DND-41 (cell line): ENCODE data around the gene GPATCH8.
A peak's percentile ranks its signal among the peaks of the same experiment; 100 is the strongest.

Source experiments
- ATAC-seq: fragments of 200-7000 bp; cut with Tn5 transposase; 3 replicates; pipeline ENCODE4 v1.9.1; 2021; ENCODE audit warnings: low read depth; ENCODE audit not compliant: insufficient read depth
- DNase-seq: peaks from one replicate; pipeline ENCODE4 v3.0.0-alpha.2; 2020
- H2AFZ ChIP-seq: 2 replicates; pipeline ENCODE4 v1.6.0; 2012; ENCODE audit warnings: low read depth, low read length
- H3K27ac ChIP-seq: 2 replicates; pipeline ENCODE4 v1.5.1; 2012; ENCODE audit warnings: low read length, inconsistent platforms
- H3K27me3 ChIP-seq: fragments of 200-600 bp; sonication (generic); 2 replicates; pipeline ENCODE4 v1.6.0; 2012; ENCODE audit warnings: low read length, mild to moderate bottlenecking, inconsistent platforms; ENCODE audit not compliant: insufficient read depth, poor library complexity
- H3K36me3 ChIP-seq: 2 replicates; pipeline ENCODE4 v1.5.1; 2012; ENCODE audit warnings: low read length, inconsistent platforms; ENCODE audit not compliant: insufficient read depth
- H3K4me1 ChIP-seq: 2 replicates; pipeline ENCODE4 v1.5.1; 2012; ENCODE audit warnings: mild to moderate bottlenecking, low read length; ENCODE audit not compliant: insufficient read depth
- H3K4me2 ChIP-seq: 2 replicates; pipeline ENCODE4 v1.6.0; 2012; ENCODE audit warnings: mild to moderate bottlenecking, moderate library complexity, low read length, inconsistent platforms; ENCODE audit not compliant: insufficient read depth
- H3K4me3 ChIP-seq, 2 experiments: fragments of 200-600 bp in 1 of 2; shearing (Covaris generic) in 1 of 2; 2 replicates each; pipeline ENCODE4 v1.5.1; 2012 to 2016; ENCODE audit warnings: inconsistent platforms in 2 of 2, low read length in 2 of 2, mild to moderate bottlenecking in 2 of 2, low read depth in 1 of 2, moderate library complexity in 1 of 2
- H3K79me2 ChIP-seq: 2 replicates; pipeline ENCODE4 v1.6.0; 2012; ENCODE audit warnings: low read length, inconsistent platforms; ENCODE audit not compliant: insufficient read depth
- H3K9ac ChIP-seq: 2 replicates; pipeline ENCODE4 v1.6.0; 2012; ENCODE audit warnings: low read depth, mild to moderate bottlenecking, inconsistent platforms, low read length, moderate library complexity
- H3K9me3 ChIP-seq: 2 replicates; pipeline ENCODE4 v1.5.1; 2012; ENCODE audit warnings: low read length, moderate library complexity, mild to moderate bottlenecking, inconsistent platforms; ENCODE audit not compliant: insufficient read depth, severe bottlenecking
- H4K20me1 ChIP-seq: 2 replicates; pipeline ENCODE4 v1.6.0; 2012; ENCODE audit warnings: low read length; ENCODE audit not compliant: insufficient read depth
- CTCF ChIP-seq: IDR thresholded peaks from 2 replicates; pipeline ENCODE4 v1.5.1; 2012; ENCODE audit warnings: borderline replicate concordance, low read length, moderate library complexity, mild to moderate bottlenecking; ENCODE audit not compliant: poor library complexity, severe bottlenecking; ENCODE audit errors: extremely low read depth
- EZH2 ChIP-seq: IDR thresholded peaks from 3 replicates; pipeline ENCODE4 v1.6.1; 2012; ENCODE audit warnings: borderline replicate concordance, low read depth, mild to moderate bottlenecking, moderate library complexity, low read length, inconsistent platforms; ENCODE audit not compliant: severe bottlenecking

The GPATCH8 gene

GRCh38 chr17:44414394-44415155 lies 88.6 kb downstream of the GPATCH8 start:
- Histone ChIP-seq H3K27ac (no peak overlapping the region), H4K20me1 (no peaks in the 10 kb centered on the region), H3K36me3 (peaks cover 40% of the 10 kb centered on the region), H3K4me2 (no peak overlapping the region), H3K9me3 (no peaks in the 10 kb centered on the region), H3K27me3 (no peaks in the 10 kb centered on the region), H3K79me2 (no peaks in the 10 kb centered on the region), H3K4me1 (no peaks in the 10 kb centered on the region), H2AFZ (no peak overlapping the region), H3K4me3 (no peak overlapping the region), H3K9ac (no peak overlapping the region)
- TF ChIP-seq EZH2 (no peak), CTCF (no peak)
- DNase-seq (no peak), ATAC-seq (no peak)

GRCh38 chr17:44409309-44410028 lies 93.7 kb downstream of the GPATCH8 start:
- no peak overlapping the region for H3K9ac ChIP-seq
- ATAC-seq (no peak), DNase-seq (no peak)
- no peak overlapping the region for H3K4me2 ChIP-seq
- no peak overlapping the region for H2AFZ ChIP-seq
- H3K4me3 ChIP-seq, result no peak overlapping the region
- no peaks in the 10 kb centered on the region for H3K27me3 ChIP-seq
- no peaks in the 10 kb centered on the region for H3K4me1 ChIP-seq
- no peaks in the 10 kb centered on the region for H4K20me1 ChIP-seq
- H3K36me3 ChIP-seq, result peaks cover 21% of the 10 kb centered on the region
- TF ChIP-seq CTCF (peak; percentile 25), EZH2 (no peak)
- H3K27ac ChIP-seq, result no peak overlapping the region
- no peaks in the 10 kb centered on the region for H3K9me3 ChIP-seq
- H3K79me2 ChIP-seq, result no peaks in the 10 kb centered on the region

GRCh38 chr17:44408786-44409185 lies 94.4 kb downstream of the GPATCH8 start:
- TF ChIP-seq EZH2, result no peak
- TF ChIP-seq CTCF, result no peak
- no peak overlapping the region for H3K4me2 ChIP-seq
- peaks cover 24% of the 10 kb centered on the region for H3K36me3 ChIP-seq
- no peaks in the 10 kb centered on the region for H4K20me1 ChIP-seq
- no peak overlapping the region for H2AFZ ChIP-seq
- H3K9ac ChIP-seq, result no peak overlapping the region
- no peaks in the 10 kb centered on the region for H3K9me3 ChIP-seq
- H3K79me2 ChIP-seq, result no peaks in the 10 kb centered on the region
- no peak for DNase-seq
- H3K27me3 ChIP-seq, result no peaks in the 10 kb centered on the region
- no peak overlapping the region for H3K27ac ChIP-seq
- H3K4me1 ChIP-seq, result no peaks in the 10 kb centered on the region
- no peak overlapping the region for H3K4me3 ChIP-seq
- ATAC-seq, result no peak
